Smooth muscle cell (in vitro differentiated cells): ENCODE results near the gene CAND2. TPM values are rescaled to one million over a fixed set of nuclear protein-coding genes. Genes with fewer than 3 reads are reported as not detected.

Experiments
- DNase-seq: peaks from one replicate; lab custom pipeline; 2025; ENCODE audit not compliant: unreplicated experiment; lab: John Stamatoyannopoulos, UW
- H2AFZ ChIP-seq: fragments of 200-600 bp; sonication (generic); 2 replicates; pipeline ENCODE4 v1.6.0; 2016; ENCODE audit warnings: antibody characterized with exemption, low read depth, mild to moderate bottlenecking
- H3F3A ChIP-seq: fragments of 200-600 bp; sonication (generic); 2 replicates; pipeline ENCODE4 v1.6.0; 2017; ENCODE audit warnings: antibody characterized with exemption, low read depth
- H3K27ac ChIP-seq: fragments of 200-600 bp; sonication (generic); 2 replicates; pipeline ENCODE4 v1.5.1; 2016; ENCODE audit warnings: low read depth, mild to moderate bottlenecking
- H3K27me3 ChIP-seq: fragments of 200-600 bp; sonication (generic); 2 replicates; pipeline ENCODE4 v1.6.1; 2016; ENCODE audit warnings: low read depth, mild to moderate bottlenecking
- H3K36me3 ChIP-seq: fragments of 200-600 bp; sonication (generic); 2 replicates; pipeline ENCODE4 v1.5.1; 2016; ENCODE audit warnings: low read depth
- H3K4me1 ChIP-seq: fragments of 200-600 bp; sonication (generic); 2 replicates; pipeline ENCODE4 v1.5.1; 2016; ENCODE audit warnings: low read depth
- H3K4me2 ChIP-seq: fragments of 200-600 bp; sonication (generic); 2 replicates; pipeline ENCODE4 v1.6.0; 2016; ENCODE audit warnings: mild to moderate bottlenecking
- H3K4me3 ChIP-seq: fragments of 200-600 bp; sonication (generic); 2 replicates; pipeline ENCODE4 v1.5.1; 2016; ENCODE audit warnings: mild to moderate bottlenecking
- H3K79me2 ChIP-seq: fragments of 200-600 bp; sonication (generic); 2 replicates; pipeline ENCODE4 v1.6.0; 2016; ENCODE audit warnings: low read depth, mild to moderate bottlenecking
- H3K9ac ChIP-seq: fragments of 200-600 bp; sonication (generic); 2 replicates; pipeline ENCODE4 v1.6.0; 2016; ENCODE audit warnings: low read depth
- H3K9me3 ChIP-seq: fragments of 200-600 bp; sonication (generic); replicated peaks from 2 replicates; pipeline ENCODE4 v1.5.1; 2016; ENCODE audit warnings: low read depth
- H4K20me1 ChIP-seq: fragments of 200-600 bp; sonication (generic); 2 replicates; pipeline ENCODE4 v1.6.0; 2016; ENCODE audit warnings: low read depth
- CTCF ChIP-seq: fragments of 200-600 bp; sonication (generic); IDR thresholded peaks from 2 replicates; pipeline ENCODE4 v1.5.1; 2017; ENCODE audit warnings: borderline replicate concordance, mild to moderate bottlenecking, antibody characterized with exemption; ENCODE audit not compliant: insufficient read depth, poor library complexity, severe bottlenecking
- WGBS: methylation state at CpG from one replicate; pipeline ENCODE4 v1.1.7; 2016; ENCODE audit warnings: low lambda C conversion rate; 5-methylcytosine and 5-hydroxymethylcytosine counted together
- polyA plus RNA-seq: library from polyadenylated mRNA; unstranded; fragments of >200 nt; fragmentation: Nextera tagmentation; extraction: Ambion mirVana; gene quantifications from 2 replicates; pipeline ENCODE4 v1.2.1, GENCODE V29; 2016
- total RNA-seq: library from RNA; depleted of rRNA; stranded (reverse); fragments of >200 nt; gene quantifications from 2 replicates; pipeline ENCODE4 v1.2.3, GENCODE V29; 2014

The CAND2 gene
- total and polyA plus RNA-seq, 2 experiments from 2014 or later = 2.1 to 2.7 TPM

DNA sequence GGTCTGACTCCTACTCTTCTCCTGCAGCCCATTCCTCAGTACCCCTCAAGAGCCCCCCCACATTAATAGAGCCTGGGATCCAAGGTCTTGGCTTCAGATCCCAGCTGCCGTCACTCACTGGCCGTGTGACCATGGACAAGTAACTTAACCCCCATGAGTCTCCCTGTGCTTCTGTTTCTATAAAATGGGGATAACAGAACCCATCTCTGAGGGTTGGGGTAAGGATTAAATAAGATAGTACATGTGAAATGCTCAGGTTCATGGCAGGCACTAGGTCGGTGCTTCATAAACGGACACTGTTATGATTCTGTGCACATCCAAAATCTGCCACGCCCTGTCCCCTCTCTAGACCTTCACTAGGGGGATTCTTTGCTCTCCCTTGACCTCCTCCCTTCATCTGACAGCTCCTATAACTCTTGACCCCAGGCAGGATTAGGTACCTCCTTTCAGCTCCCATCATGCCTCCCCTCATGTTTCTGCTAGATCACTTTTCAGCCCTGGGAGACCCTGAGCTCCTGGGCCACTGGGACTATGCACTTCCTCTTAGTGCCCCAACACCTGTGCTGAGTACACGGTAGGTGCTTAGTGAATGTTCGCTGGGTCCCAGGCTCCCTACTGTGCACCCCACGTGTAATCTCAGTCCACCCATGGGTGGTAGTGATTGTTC lies 1.5 kb downstream of the CAND2 start:
- no peak for TF ChIP-seq CTCF
- H3K9ac ChIP-seq = no peak overlapping the region
- no peak overlapping the region for H2AFZ ChIP-seq
- H3K4me3 ChIP-seq = no peak overlapping the region
- H3K79me2 ChIP-seq = no peaks in the 10 kb centered on the region
- no peaks in the 10 kb centered on the region for H4K20me1 ChIP-seq
- H3K9me3 ChIP-seq = no peaks in the 10 kb centered on the region
- WGBS = 91% methylated on average over 8 of the region's 8 CpGs
- H3K4me2 ChIP-seq = no peak overlapping the region
- no peaks in the 10 kb centered on the region for H3K27me3 ChIP-seq
- H3K36me3 ChIP-seq = no peaks in the 10 kb centered on the region
- no peaks in the 10 kb centered on the region for H3K4me1 ChIP-seq
- H3F3A ChIP-seq = no peaks in the 10 kb centered on the region
- no peak for DNase-seq
- H3K27ac ChIP-seq = no peak overlapping the region

GRCh38 chr3:12798559-12799179 lies 2.2 kb downstream of the CAND2 start:
- no peak overlapping the region for H3K9ac ChIP-seq
- H3K4me3 ChIP-seq = no peak overlapping the region
- no peaks in the 10 kb centered on the region for H3K4me1 ChIP-seq
- WGBS = 92% methylated on average over 12 of the region's 12 CpGs
- no peaks in the 10 kb centered on the region for H3K9me3 ChIP-seq
- DNase-seq = no peak
- H3K4me2 ChIP-seq = no peak overlapping the region
- no peaks in the 10 kb centered on the region for H3K36me3 ChIP-seq
- H4K20me1 ChIP-seq = no peaks in the 10 kb centered on the region
- no peaks in the 10 kb centered on the region for H3F3A ChIP-seq
- H3K79me2 ChIP-seq = no peaks in the 10 kb centered on the region
- no peak overlapping the region for H2AFZ ChIP-seq
- no peak for TF ChIP-seq CTCF
- no peak overlapping the region for H3K27ac ChIP-seq
- H3K27me3 ChIP-seq = no peaks in the 10 kb centered on the region

- Histone ChIP-seq H3K27me3 (no peaks in the 10 kb centered on the region), H3F3A (no peaks in the 10 kb centered on the region), H3K4me2 (no peak overlapping the region), H3K9me3 (no peaks in the 10 kb centered on the region), H4K20me1 (no peaks in the 10 kb centered on the region), H3K4me3 (no peak overlapping the region), H3K9ac (no peak overlapping the region), H3K36me3 (no peaks in the 10 kb centered on the region), H3K4me1 (no peaks in the 10 kb centered on the region), H3K79me2 (no peaks in the 10 kb centered on the region), H3K27ac (no peak overlapping the region), H2AFZ (no peak overlapping the region)
- WGBS = 98% methylated on average over 7 of the region's 7 CpGs
- DNase-seq = no peak
- no peak for TF ChIP-seq CTCF
Measured at GRCh38 chr3:12799525-12800440, 3.3 kb downstream of the CAND2 start.
